ENCODE results near the gene LRFN4.

- TF ChIP-seq CTCF (IDR thresholded peaks at IDR 0.05; ENCODE audit: insufficient read depth, low read length, poor library complexity, severe bottlenecking) (no peak), EZH2phosphoT487 (conservative IDR thresholded peaks at IDR 0.05; ENCODE audit: low read length) (no peak)
Measured at GRCh38 chr11:66892911-66893310, 36.0 kb downstream of the LRFN4 start.
